Measurements from ENCODE around the gene ITIH3.

DNA sequence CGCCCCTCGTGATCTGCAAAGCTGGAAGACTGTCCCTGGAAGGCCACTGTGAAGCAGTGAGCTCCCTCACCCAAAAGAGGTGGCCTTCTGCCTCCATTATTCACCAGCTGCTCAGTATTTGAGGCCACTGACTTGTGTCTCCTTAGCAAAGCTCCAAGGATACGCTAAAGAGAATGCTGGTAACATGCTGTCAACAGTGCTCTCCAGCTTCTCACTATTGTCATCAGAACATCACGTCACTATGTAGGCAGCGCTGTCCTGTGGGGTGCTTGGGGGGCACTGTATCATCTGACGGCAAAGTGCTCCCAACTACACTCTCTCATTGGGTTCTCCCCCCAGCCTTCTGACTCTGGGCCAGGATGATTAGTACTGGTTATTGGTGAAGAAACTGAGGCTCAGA, 21.6 kb downstream of the ITIH3 start:
- TF ChIP-seq CTCF (IDR thresholded peaks at IDR 0.05): no peak
- TF ChIP-seq EP300 (IDR thresholded peaks at IDR 0.05): no peak
- no peak for TF ChIP-seq POLR2A (IDR thresholded peaks at IDR 0.05)
- TF ChIP-seq POLR2AphosphoS5 (IDR thresholded peaks at IDR 0.05): no peak
